Astrocyte (in vitro differentiated cells and primary cell): Measurements from ENCODE around the gene LPCAT3. TPM values are rescaled to one million over a fixed set of nuclear protein-coding genes. Genes with fewer than 3 reads are reported as not detected.

Experiments
- DNase-seq: peaks from one replicate; pipeline ENCODE4 v3.0.0-alpha.2; 2010; ENCODE audit warnings: low read depth
- FAIRE-seq: peaks from 2 replicates; lab custom pipeline; 2011; peaks lifted over from hg19 to GRCh38; lab: Jason Lieb, UNC
- H2AFZ ChIP-seq: 2 replicates; pipeline ENCODE4 v1.6.0; 2012; ENCODE audit warnings: low read depth, low read length, inconsistent platforms
- H3K27ac ChIP-seq: 2 replicates; pipeline ENCODE4 v1.5.1; 2011; ENCODE audit warnings: low read depth, low read length, inconsistent platforms
- H3K27me3 ChIP-seq: 2 replicates; pipeline ENCODE4 v1.6.0; 2011; ENCODE audit warnings: low read length, inconsistent platforms; ENCODE audit not compliant: insufficient read depth
- H3K36me3 ChIP-seq: 2 replicates; pipeline ENCODE4 v1.5.1; 2011; ENCODE audit warnings: low read length, inconsistent platforms; ENCODE audit not compliant: insufficient read depth
- H3K4me1 ChIP-seq: 2 replicates; pipeline ENCODE4 v1.5.1; 2011; ENCODE audit warnings: low read length, inconsistent platforms; ENCODE audit not compliant: insufficient read depth
- H3K4me2 ChIP-seq: 2 replicates; pipeline ENCODE4 v1.6.0; 2012; ENCODE audit warnings: low read length, inconsistent platforms
- H3K4me3 ChIP-seq: 2 replicates; pipeline ENCODE4 v1.5.1; 2011; ENCODE audit warnings: low read depth, mild to moderate bottlenecking, low read length, inconsistent platforms; ENCODE audit not compliant: insufficient read depth
- H3K79me2 ChIP-seq: 2 replicates; pipeline ENCODE4 v1.6.0; 2012; ENCODE audit warnings: mild to moderate bottlenecking, low read length, inconsistent platforms; ENCODE audit not compliant: insufficient read depth
- H3K9ac ChIP-seq: 2 replicates; pipeline ENCODE4 v1.6.0; 2012; ENCODE audit warnings: mild to moderate bottlenecking, low read length, inconsistent platforms
- H3K9me3 ChIP-seq: 2 replicates; pipeline ENCODE4 v1.5.1; 2012; ENCODE audit warnings: low read depth, mild to moderate bottlenecking, low read length, inconsistent platforms; ENCODE audit not compliant: insufficient read depth
- H4K20me1 ChIP-seq: 2 replicates; pipeline ENCODE4 v1.6.0; 2012; ENCODE audit warnings: low read length, inconsistent platforms; ENCODE audit not compliant: insufficient read depth
- H3K27ac Mint-ChIP-seq: one replicate; pipeline ENCODE4 v1.8.0; 2021; ENCODE audit warnings: mild to moderate bottlenecking, mixed read lengths; ENCODE audit not compliant: unreplicated experiment
- H3K27me3 Mint-ChIP-seq: one replicate; pipeline ENCODE4 v1.8.0; 2021; ENCODE audit warnings: low read depth, mixed read lengths; ENCODE audit not compliant: unreplicated experiment
- H3K36me3 Mint-ChIP-seq: one replicate; pipeline ENCODE4 v1.8.0; 2021; ENCODE audit warnings: low read depth, mixed read lengths; ENCODE audit not compliant: unreplicated experiment
- H3K4me1 Mint-ChIP-seq: one replicate; pipeline ENCODE4 v1.8.0; 2021; ENCODE audit warnings: low read depth, mixed read lengths; ENCODE audit not compliant: unreplicated experiment
- H3K4me3 Mint-ChIP-seq: one replicate; pipeline ENCODE4 v1.8.0; 2021; ENCODE audit warnings: mild to moderate bottlenecking, moderate library complexity, mixed read lengths; ENCODE audit not compliant: unreplicated experiment
- H3K9me3 Mint-ChIP-seq: one replicate; pipeline ENCODE4 v1.8.0; 2021; ENCODE audit warnings: mild to moderate bottlenecking, mixed read lengths; ENCODE audit not compliant: unreplicated experiment
- EZH2 ChIP-seq: IDR thresholded peaks from 2 replicates; pipeline ENCODE4 v1.6.1; 2012; ENCODE audit warnings: mild to moderate bottlenecking, low read length, inconsistent platforms; ENCODE audit not compliant: insufficient read depth
- total RNA-seq: library from RNA; stranded (reverse); gene quantifications from 2 replicates; pipeline ENCODE4 v1.2.1, GENCODE V29; 2021
- TF ChIP-seq, protein P1 (sequence below): IDR thresholded peaks from 2 replicates; pipeline ENCODE4 v1.5.1; 2011; ENCODE audit warnings: low read depth, mild to moderate bottlenecking, inconsistent platforms, low read length, moderate library complexity; ENCODE audit not compliant: insufficient read depth

Gene LPCAT3
- total RNA-seq, 1 donor from 2014 or later: 26.2 TPM

DNA sequence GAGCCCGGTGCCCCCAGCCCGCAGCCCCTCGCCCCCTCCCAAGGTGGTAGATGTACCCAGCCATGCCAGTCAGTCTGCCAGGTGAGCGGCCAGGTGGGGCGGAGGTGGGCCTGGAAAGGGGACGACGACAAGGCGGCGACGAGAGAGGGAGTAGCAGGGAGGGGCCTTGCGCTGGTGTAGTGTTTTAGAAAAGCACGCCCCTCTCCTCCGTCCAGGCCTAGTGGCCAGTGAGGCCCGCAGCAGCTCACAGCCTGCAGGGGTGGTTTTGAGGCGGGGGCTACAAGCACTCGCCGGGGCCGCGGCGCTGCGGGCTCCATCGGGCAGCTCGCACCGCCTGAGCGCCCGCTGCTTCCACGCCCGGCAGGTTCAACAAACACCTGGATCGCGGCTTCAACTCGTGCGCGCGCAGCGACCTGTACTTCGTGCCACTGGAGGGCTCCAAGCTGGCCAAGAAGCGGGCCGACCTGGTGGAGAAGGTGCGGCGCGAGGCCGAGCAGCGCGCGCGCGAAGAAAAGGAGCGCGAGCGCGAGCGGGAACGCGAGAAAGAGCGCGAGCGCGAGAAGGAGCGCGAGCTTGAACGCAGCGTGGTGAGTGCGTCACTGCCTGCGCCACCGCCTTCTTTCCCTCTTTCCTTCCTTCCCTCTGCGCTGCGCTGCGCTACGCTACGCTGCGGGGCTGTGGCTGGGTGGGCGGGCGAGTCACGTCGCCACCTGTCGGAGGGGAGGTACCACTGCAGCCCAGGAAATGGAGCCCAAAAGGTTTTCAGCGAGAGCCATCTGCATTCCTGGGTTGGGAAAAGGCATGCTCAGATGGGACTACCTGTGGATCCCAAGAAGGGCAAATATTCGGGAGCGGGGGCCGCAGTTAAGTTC, 80.6 kb downstream of the LPCAT3 start:
- Histone ChIP-seq H3K9ac (peak overlapping the region; percentile 91), H2AFZ (peak overlapping the region; percentile 63), H3K27me3 (no peaks in the 10 kb centered on the region), H3K4me1 (peaks cover 37% of the 10 kb centered on the region), H3K4me2 (peak overlapping the region; percentile 93), H3K36me3 (peaks cover 24% of the 10 kb centered on the region), H3K9me3 (no peaks in the 10 kb centered on the region), H3K27ac (peak overlapping the region; percentile 74), H4K20me1 (peaks cover 36% of the 10 kb centered on the region), H3K79me2 (peaks cover 32% of the 10 kb centered on the region), H3K4me3 (peak overlapping the region; percentile 51)
- TF ChIP-seq, protein P1, sequence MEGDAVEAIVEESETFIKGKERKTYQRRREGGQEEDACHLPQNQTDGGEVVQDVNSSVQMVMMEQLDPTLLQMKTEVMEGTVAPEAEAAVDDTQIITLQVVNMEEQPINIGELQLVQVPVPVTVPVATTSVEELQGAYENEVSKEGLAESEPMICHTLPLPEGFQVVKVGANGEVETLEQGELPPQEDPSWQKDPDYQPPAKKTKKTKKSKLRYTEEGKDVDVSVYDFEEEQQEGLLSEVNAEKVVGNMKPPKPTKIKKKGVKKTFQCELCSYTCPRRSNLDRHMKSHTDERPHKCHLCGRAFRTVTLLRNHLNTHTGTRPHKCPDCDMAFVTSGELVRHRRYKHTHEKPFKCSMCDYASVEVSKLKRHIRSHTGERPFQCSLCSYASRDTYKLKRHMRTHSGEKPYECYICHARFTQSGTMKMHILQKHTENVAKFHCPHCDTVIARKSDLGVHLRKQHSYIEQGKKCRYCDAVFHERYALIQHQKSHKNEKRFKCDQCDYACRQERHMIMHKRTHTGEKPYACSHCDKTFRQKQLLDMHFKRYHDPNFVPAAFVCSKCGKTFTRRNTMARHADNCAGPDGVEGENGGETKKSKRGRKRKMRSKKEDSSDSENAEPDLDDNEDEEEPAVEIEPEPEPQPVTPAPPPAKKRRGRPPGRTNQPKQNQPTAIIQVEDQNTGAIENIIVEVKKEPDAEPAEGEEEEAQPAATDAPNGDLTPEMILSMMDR: peak; percentile 77
- no peak for TF ChIP-seq EZH2
- peaks cover 18% of the 10 kb centered on the region for H3K36me3 Mint-ChIP-seq
- peak overlapping the region; percentile 66 for H3K4me3 Mint-ChIP-seq
- DNase-seq (peak; percentile 87), FAIRE-seq (peak; percentile 83)
- H3K9me3 Mint-ChIP-seq: peaks cover 3% of the 10 kb centered on the region
- peaks cover 26% of the 10 kb centered on the region for H3K4me1 Mint-ChIP-seq
- no peaks in the 10 kb centered on the region for H3K27me3 Mint-ChIP-seq
- peak overlapping the region; percentile 26 for H3K27ac Mint-ChIP-seq

DNA sequence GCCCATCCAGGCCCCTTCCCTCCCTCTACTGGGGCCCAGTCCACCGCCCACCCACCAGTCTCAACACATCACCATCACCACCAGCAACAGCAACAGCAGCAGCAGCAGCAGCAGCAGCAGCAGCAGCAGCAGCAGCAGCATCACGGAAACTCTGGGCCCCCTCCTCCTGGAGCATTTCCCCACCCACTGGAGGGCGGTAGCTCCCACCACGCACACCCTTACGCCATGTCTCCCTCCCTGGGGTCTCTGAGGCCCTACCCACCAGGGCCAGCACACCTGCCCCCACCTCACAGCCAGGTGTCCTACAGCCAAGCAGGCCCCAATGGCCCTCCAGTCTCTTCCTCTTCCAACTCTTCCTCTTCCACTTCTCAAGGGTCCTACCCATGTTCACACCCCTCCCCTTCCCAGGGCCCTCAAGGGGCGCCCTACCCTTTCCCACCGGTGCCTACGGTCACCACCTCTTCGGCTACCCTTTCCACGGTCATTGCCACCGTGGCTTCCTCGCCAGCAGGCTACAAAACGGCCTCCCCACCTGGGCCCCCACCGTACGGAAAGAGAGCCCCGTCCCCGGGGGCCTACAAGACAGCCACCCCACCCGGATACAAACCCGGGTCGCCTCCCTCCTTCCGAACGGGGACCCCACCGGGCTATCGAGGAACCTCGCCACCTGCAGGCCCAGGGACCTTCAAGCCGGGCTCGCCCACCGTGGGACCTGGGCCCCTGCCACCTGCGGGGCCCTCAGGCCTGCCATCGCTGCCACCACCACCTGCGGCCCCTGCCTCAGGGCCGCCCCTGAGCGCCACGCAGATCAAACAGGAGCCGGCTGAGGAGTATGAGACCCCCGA, 81.4 kb downstream of the LPCAT3 start:
- TF ChIP-seq, protein P1: no peak
- TF ChIP-seq EZH2: no peak
- DNase-seq (no peak), FAIRE-seq (no peak)
- Histone ChIP-seq H3K27ac (no peak overlapping the region), H3K4me2 (peak overlapping the region; percentile 93), H3K79me2 (peaks cover 41% of the 10 kb centered on the region), H3K9ac (peak overlapping the region; percentile 91), H2AFZ (no peak overlapping the region), H3K4me3 (no peak overlapping the region), H4K20me1 (peaks cover 45% of the 10 kb centered on the region), H3K9me3 (no peaks in the 10 kb centered on the region), H3K27me3 (no peaks in the 10 kb centered on the region), H3K4me1 (peaks cover 31% of the 10 kb centered on the region), H3K36me3 (peaks cover 24% of the 10 kb centered on the region)
- H3K9me3 Mint-ChIP-seq: peaks cover 3% of the 10 kb centered on the region
- H3K27me3 Mint-ChIP-seq: no peaks in the 10 kb centered on the region
- peak overlapping the region; percentile 88 for H3K27ac Mint-ChIP-seq
- peaks cover 28% of the 10 kb centered on the region for H3K4me1 Mint-ChIP-seq
- peak overlapping the region; percentile 77 for H3K4me3 Mint-ChIP-seq
- H3K36me3 Mint-ChIP-seq: peaks cover 18% of the 10 kb centered on the region
